Measurements from ENCODE around the gene CDV3.

GRCh38 chr3:133591271-133591742 lies 17.8 kb downstream of the CDV3 start:
- TF ChIP-seq CTCF (conservative IDR thresholded peaks at IDR 0.05; ENCODE audit: low read depth, low read length) (no peak), EZH2 (IDR thresholded peaks at IDR 0.05; ENCODE audit: low read length, unreplicated experiment) (no peak), EZH2phosphoT487 (IDR thresholded peaks at IDR 0.05; ENCODE audit: borderline replicate concordance, low read length) (no peak)

Data from PC-3 (cell line).